ENCODE measurements around the gene ACVR1B. TPM values are rescaled to one million over a fixed set of nuclear protein-coding genes. Genes with fewer than 3 reads are reported as not detected.

Gene ACVR1B
- total RNA-seq, 1 experiment from 2014 or later: 16.1 TPM

DNA sequence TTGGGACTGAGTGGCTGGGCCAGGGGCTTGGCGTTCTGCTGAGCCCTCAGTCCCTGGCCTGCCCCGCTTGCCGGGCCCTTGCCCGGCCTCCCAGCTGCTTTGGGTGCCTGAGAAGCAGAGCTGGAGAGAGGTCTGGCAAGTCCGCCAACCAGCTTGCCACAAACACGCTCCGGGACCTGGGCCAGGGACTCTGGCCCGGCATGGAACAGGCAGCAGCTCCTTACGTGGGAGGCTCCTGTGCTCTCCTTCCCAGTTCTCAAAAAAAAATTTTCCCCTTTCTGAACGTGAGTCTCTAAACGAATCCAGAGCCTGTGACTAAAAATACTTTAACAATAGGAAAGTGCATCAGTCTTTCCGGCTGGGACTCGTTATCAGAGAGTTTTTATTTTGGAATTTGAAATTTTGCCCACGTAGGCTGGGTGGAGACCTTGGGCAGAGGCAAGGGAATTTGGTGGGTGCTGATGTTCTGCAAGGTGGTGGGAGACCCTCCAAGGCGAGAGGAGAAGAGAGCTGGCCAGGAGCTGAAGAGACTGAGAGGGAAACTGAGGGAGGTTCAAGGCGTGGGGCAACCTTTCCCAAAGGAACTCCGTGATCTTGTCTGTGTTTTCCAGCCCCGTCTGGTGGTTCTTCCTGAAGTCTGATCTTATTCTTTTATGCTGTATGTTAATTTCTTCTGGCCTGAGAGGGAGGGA is 92.9 kb downstream of the ACVR1B start:
- peaks cover 7% of the 10 kb centered on the region for H3K27me3 Mint-ChIP-seq (ENCODE audit: insufficient read depth, unreplicated experiment)
- H3K36me3 Mint-ChIP-seq (ENCODE audit: insufficient read depth, unreplicated experiment): no peaks in the 10 kb centered on the region
- TF ChIP-seq, protein P1, sequence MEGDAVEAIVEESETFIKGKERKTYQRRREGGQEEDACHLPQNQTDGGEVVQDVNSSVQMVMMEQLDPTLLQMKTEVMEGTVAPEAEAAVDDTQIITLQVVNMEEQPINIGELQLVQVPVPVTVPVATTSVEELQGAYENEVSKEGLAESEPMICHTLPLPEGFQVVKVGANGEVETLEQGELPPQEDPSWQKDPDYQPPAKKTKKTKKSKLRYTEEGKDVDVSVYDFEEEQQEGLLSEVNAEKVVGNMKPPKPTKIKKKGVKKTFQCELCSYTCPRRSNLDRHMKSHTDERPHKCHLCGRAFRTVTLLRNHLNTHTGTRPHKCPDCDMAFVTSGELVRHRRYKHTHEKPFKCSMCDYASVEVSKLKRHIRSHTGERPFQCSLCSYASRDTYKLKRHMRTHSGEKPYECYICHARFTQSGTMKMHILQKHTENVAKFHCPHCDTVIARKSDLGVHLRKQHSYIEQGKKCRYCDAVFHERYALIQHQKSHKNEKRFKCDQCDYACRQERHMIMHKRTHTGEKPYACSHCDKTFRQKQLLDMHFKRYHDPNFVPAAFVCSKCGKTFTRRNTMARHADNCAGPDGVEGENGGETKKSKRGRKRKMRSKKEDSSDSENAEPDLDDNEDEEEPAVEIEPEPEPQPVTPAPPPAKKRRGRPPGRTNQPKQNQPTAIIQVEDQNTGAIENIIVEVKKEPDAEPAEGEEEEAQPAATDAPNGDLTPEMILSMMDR (IDR thresholded peaks at IDR 0.05; ENCODE audit: unreplicated experiment): no peak
- H3K4me1 Mint-ChIP-seq (ENCODE audit: insufficient read depth, unreplicated experiment): peaks cover 10% of the 10 kb centered on the region
- H3K27ac Mint-ChIP-seq (ENCODE audit: low read depth, unreplicated experiment): no peak overlapping the region
- no peak for DNase-seq (ENCODE audit: unreplicated experiment)
- POLR2A ChIA-PET: interaction anchor here (0.7 to 1.7 kb wide), 4 partner anchors 12 to 25 kb away, joined by 3 to 6 read pairs (median 4); partner anchors contain the start of gene ATG101
- no peaks in the 10 kb centered on the region for H3K9me3 Mint-ChIP-seq (ENCODE audit: unreplicated experiment)
- BruUV-seq (replicated peaks): no TSS peak
- intact Hi-C loops (cut with micrococcal nuclease): no loop called here
- CTCF ChIA-PET: interaction anchor here (0.5 to 2.8 kb wide), 6 partner anchors 18 to 99 kb away, joined by 3 to 34 read pairs (median 4); no protein-coding TSS in a partner anchor
- H3K4me3 Mint-ChIP-seq (ENCODE audit: unreplicated experiment): no peak overlapping the region

DNA sequence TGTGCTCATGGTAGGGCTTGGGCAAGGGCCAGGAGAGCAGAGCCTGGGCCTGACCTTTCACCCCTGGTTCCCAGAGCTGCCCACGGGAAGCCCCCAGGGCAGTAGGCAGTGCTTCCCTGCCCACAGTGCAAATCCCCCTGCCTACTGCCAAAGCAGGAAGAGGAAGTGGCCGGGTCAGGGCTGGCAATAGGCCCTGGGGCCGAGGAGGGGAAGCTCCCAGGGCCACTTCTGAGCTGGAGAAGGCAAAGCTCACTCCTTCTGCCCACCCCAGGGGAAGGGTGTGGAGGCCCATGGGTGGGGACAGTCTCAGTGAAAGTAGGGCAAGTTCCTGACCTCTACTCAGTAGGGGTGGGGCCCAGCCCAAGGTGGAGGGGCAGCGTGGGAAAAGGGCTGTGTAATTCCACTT is 94.3 kb downstream of the ACVR1B start:
- peaks cover 5% of the 10 kb centered on the region for H3K36me3 Mint-ChIP-seq (ENCODE audit: insufficient read depth, unreplicated experiment)
- no TSS peak for BruUV-seq (replicated peaks)
- no peak for DNase-seq (ENCODE audit: unreplicated experiment)
- peaks cover 22% of the 10 kb centered on the region for H3K4me1 Mint-ChIP-seq (ENCODE audit: insufficient read depth, unreplicated experiment)
- TF ChIP-seq, protein P1 (IDR thresholded peaks at IDR 0.05; ENCODE audit: unreplicated experiment): no peak
- intact Hi-C loops (cut with micrococcal nuclease): no loop called here
- no peak overlapping the region for H3K27ac Mint-ChIP-seq (ENCODE audit: low read depth, unreplicated experiment)
- CTCF ChIA-PET: interaction anchor here (1.0 to 1.3 kb wide), 2 partner anchors 20 to 22 kb away, joined by 3 to 6 read pairs; no protein-coding TSS in a partner anchor
- no peak overlapping the region for H3K4me3 Mint-ChIP-seq (ENCODE audit: unreplicated experiment)
- no peaks in the 10 kb centered on the region for H3K9me3 Mint-ChIP-seq (ENCODE audit: unreplicated experiment)
- peaks cover 11% of the 10 kb centered on the region for H3K27me3 Mint-ChIP-seq (ENCODE audit: insufficient read depth, unreplicated experiment)
- POLR2A ChIA-PET: interaction anchor here (0.7 kb wide), 1 partner anchor 9 kb away, joined by 3 read pairs; no protein-coding TSS in a partner anchor

Other genes with a start within 250 kb of the ACVR1B start
- gene FIGNL2, start 103.0 kb upstream of the ACVR1B start, total RNA-seq (2022): not detected in 2 replicates
- not detected in 2 replicates for gene ANKRD33, start 63.6 kb upstream of the ACVR1B start, total RNA-seq (2022)
- gene ACVRL1, start 44.2 kb upstream of the ACVR1B start, total RNA-seq (2022): not detected in 2 replicates
- gene TAMALIN, start 55.2 kb downstream of the ACVR1B start, total RNA-seq (2022): 0.39 TPM in 1 of 2 replicates, not detected in the other
- gene NR4A1, start 99.7 kb downstream of the ACVR1B start, total RNA-seq (2022): 0.69 and 2.9 TPM in 2 replicates
- gene ATG101, start 118.3 kb downstream of the ACVR1B start, total RNA-seq (2022): 64.2 and 66.9 TPM in 2 replicates
- not detected in 2 replicates for gene SMIM41, start 128.0 kb downstream of the ACVR1B start, total RNA-seq (2022)
- 27.4 and 52.3 TPM in 2 replicates for gene KRT80, start 240.3 kb downstream of the ACVR1B start, total RNA-seq (2022)

All from MCF 10A (cell line).